ENCODE measurements around the gene ZNF516.

Gene ZNF516

GRCh38 chr18:76389716-76390115 is 105.3 kb downstream of the ZNF516 start:
- H3K27ac ChIP-seq = no peak overlapping the region
- H3K4me3 ChIP-seq = no peak overlapping the region
- DNase-seq (ENCODE audit: low spot score) = peak; percentile 35
- TF ChIP-seq, protein P1, sequence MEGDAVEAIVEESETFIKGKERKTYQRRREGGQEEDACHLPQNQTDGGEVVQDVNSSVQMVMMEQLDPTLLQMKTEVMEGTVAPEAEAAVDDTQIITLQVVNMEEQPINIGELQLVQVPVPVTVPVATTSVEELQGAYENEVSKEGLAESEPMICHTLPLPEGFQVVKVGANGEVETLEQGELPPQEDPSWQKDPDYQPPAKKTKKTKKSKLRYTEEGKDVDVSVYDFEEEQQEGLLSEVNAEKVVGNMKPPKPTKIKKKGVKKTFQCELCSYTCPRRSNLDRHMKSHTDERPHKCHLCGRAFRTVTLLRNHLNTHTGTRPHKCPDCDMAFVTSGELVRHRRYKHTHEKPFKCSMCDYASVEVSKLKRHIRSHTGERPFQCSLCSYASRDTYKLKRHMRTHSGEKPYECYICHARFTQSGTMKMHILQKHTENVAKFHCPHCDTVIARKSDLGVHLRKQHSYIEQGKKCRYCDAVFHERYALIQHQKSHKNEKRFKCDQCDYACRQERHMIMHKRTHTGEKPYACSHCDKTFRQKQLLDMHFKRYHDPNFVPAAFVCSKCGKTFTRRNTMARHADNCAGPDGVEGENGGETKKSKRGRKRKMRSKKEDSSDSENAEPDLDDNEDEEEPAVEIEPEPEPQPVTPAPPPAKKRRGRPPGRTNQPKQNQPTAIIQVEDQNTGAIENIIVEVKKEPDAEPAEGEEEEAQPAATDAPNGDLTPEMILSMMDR (IDR thresholded peaks at IDR 0.05) = no peak

DNA sequence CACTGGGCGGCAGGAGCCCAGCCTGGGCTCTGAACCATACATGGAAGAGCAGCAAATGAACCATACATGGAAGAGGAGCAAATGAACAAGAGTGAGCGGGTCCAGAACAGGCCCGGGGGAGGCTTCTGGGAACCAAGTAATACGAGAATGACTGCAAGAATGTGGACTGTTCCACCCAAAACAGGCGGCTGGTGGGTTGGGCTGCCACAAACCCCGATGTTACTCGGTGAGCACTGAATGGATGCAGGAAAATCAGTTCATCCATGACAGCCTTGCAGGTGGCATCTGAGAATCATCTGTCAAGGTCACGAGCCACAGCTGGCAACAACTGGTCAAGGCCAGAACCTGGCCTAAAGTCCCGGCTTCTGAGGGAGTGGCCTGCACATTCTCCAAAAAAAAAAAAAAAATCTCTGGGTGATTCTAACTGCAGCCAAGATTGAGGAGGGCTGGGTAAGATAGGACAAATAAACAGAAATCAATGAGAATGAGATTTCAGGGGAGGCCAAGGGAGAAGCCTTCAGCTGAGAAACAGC is 106.1 kb downstream of the ZNF516 start:
- no peak overlapping the region for H3K27ac ChIP-seq
- TF ChIP-seq, protein P1 (IDR thresholded peaks at IDR 0.05) = no peak
- no peak overlapping the region for H3K4me3 ChIP-seq
- DNase-seq (ENCODE audit: low spot score) = no peak

DNA sequence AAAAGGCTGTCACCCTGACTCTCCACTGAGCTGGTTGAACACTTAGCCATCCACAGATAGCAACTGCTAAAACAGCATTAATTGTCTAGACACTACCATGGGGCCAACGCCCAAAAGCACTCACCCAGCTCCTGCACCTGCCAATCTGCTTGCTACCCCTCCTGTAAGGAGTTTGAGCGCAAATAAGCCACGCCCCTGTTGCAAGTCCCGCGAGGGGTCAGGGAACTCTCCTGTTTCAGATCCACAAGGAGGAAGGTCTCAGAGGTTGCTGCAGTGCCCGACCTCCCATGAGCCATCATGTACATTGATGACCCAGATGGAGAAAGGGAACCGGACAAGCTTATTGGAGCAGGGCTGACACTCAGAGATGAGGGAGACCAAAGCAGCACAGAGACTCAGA is 106.8 kb downstream of the ZNF516 start:
- TF ChIP-seq, protein P1 (IDR thresholded peaks at IDR 0.05) = no peak
- Histone ChIP-seq H3K4me3 (no peak overlapping the region), H3K27ac (no peak overlapping the region)
- no peak for DNase-seq (ENCODE audit: low spot score)

DNA sequence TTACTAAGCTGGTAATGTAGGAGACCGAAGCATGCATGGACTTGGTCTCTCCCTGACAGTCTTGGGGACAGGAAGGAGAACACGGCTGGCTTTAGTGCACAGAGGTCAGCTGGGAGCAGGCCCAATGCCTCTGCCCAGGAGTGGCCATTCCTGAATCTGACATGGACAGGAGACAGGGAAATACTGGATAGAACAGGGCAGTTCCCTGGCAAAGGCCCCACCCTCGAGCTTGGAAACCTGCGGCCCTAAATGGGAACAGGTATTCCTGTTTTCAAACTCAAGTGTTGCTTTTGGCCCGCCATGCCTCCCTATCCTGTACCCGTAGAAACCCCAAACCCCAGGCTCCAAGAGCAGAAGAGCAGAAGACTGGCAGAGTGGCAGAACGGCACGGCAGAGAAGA is 107.4 kb downstream of the ZNF516 start:
- TF ChIP-seq, protein P1 (IDR thresholded peaks at IDR 0.05) = no peak
- Histone ChIP-seq H3K27ac (no peak overlapping the region), H3K4me3 (no peak overlapping the region)
- DNase-seq (ENCODE audit: low spot score) = no peak

GRCh38 chr18:76386886-76387285 is 108.2 kb downstream of the ZNF516 start:
- TF ChIP-seq, protein P1 (IDR thresholded peaks at IDR 0.05) = no peak
- Histone ChIP-seq H3K4me3 (no peak overlapping the region), H3K27ac (no peak overlapping the region)
- DNase-seq (ENCODE audit: low spot score) = no peak

DNA sequence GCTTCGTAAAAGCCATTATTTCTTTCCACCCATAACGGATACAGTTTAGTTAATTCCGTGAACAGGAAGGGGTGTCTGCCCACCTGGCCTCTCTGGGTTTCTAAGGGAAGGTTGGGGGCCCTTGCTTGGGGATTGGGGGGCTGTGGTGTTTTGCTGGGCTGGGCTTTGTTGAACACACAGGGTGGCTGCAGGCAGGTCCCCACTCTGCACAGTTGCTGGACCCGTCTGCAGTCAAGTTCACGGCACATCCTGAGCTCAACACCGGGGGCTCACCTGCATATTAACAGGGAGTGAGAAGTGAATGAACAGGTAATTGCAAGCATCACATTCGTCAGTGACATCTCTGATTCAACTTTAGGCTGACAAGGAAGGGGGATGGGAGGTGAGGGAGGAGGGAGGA is 109.0 kb downstream of the ZNF516 start:
- TF ChIP-seq, protein P1 (IDR thresholded peaks at IDR 0.05) = no peak
- Histone ChIP-seq H3K4me3 (no peak overlapping the region), H3K27ac (no peak overlapping the region)
- no peak for DNase-seq (ENCODE audit: low spot score)

DNA sequence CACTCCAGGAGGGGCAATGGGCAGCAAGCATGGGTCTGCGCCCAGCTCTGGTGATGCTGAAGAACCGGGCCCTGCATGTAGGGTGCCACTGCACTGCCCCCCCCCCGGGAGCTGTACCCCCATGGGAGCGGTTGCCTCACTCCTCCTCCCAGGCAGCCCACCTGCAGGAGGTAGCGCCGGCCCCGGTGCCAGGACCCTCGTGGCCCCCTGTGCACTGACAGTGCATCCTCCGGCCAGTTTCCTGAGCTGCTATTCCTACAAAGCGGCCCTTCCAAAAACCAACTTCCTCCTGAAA is 109.4 kb downstream of the ZNF516 start:
- H3K4me3 ChIP-seq = no peak overlapping the region
- H3K27ac ChIP-seq = no peak overlapping the region
- TF ChIP-seq, protein P1 (IDR thresholded peaks at IDR 0.05) = no peak
- DNase-seq (ENCODE audit: low spot score) = no peak
